Measurements from ENCODE around the gene COL23A1. TPM values are rescaled to one million over a fixed set of nuclear protein-coding genes. Genes with fewer than 3 reads are reported as not detected.

COL23A1 gene
- total and polyA plus RNA-seq, 2 experiments from 2014 or later, result 4.8 to 8.2 TPM

DNA sequence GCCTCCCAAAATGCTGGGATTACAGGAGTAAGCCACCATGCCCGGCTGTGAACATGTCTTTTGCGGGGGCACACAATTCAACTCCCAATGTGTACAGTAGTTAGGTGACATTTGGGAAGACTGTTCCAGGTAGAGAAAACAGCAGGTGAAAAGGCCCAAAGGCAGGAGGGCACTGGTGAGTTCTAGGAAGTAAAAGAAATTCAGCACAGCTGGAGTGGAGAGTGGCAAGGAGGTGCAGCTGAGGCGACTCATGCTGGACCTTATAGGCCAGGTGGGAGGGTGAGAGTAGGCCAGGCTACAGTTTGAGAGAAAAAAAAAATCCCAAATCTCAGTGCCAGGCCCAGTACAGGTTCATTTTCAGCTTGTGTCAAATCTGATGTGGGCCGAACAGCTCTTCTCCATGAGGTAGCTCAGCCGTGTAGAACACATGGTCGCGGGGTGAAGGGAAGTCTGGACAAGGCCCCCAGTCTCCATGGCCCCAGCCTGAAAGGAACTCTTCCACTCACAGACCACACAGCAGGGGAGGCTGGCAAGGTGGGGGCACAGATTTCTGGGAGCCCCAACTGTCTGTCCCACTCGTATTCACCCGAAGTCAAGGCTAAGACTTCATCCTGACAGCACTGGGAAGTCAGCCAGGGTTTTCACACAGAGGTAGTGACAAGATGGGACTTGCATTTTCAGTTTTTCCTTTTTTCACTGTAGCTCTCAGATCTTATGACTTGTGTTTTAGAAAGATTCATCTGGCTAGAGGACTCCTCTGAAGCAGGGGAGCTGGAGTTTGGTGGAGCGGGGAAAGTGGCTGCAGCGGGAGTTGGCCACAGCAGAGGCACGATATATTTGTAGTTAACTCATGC is 390.4 kb downstream of the COL23A1 start:
- no peaks in the 10 kb centered on the region; the same call in 1 of the 2 replicates for H4K20me1 ChIP-seq (replicated peaks; ENCODE audit: insufficient read depth)
- no peak for DNase-seq (ENCODE audit: low spot score)
- peaks cover 5% of the 10 kb centered on the region; the same call in 2 of the 3 replicates for H3K9me3 Mint-ChIP-seq
- no peak for TF ChIP-seq JUNB (IDR thresholded peaks at IDR 0.05; ENCODE audit: unreplicated experiment)
- TF ChIP-seq CTCF (conservative IDR thresholded peaks at IDR 0.05; ENCODE audit: low read depth in 2 of 2), result no peak
- TF ChIP-seq EZH2 (IDR thresholded peaks at IDR 0.05; ENCODE audit: low read depth, unreplicated experiment), result no peak
- no peak for TF ChIP-seq STAT1 (IDR thresholded peaks at IDR 0.05; ENCODE audit: unreplicated experiment)
- TF ChIP-seq EZH2phosphoT487 (IDR thresholded peaks at IDR 0.05; ENCODE audit: unreplicated experiment), result no peak
- TF ChIP-seq, protein P1, sequence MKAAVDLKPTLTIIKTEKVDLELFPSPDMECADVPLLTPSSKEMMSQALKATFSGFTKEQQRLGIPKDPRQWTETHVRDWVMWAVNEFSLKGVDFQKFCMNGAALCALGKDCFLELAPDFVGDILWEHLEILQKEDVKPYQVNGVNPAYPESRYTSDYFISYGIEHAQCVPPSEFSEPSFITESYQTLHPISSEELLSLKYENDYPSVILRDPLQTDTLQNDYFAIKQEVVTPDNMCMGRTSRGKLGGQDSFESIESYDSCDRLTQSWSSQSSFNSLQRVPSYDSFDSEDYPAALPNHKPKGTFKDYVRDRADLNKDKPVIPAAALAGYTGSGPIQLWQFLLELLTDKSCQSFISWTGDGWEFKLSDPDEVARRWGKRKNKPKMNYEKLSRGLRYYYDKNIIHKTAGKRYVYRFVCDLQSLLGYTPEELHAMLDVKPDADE (IDR thresholded peaks at IDR 0.05), result no peak
- no peak for TF ChIP-seq REST (IDR thresholded peaks at IDR 0.05; ENCODE audit: unreplicated experiment)
- no peak for TF ChIP-seq ZNF462 (CRISPR knock-in tag; IDR thresholded peaks at IDR 0.05)
- no peak for TF ChIP-seq ZNF331 (CRISPR knock-in tag; IDR thresholded peaks at IDR 0.05; ENCODE audit: low read depth)
- TF ChIP-seq NANOG (IDR thresholded peaks at IDR 0.05; ENCODE audit: borderline replicate concordance), result no peak
- no peak overlapping the region for H3K27ac Mint-ChIP-seq
- H2AFZ ChIP-seq, result no peak overlapping the region
- H3K36me3 ChIP-seq (ENCODE audit: insufficient read depth), result no peaks in the 10 kb centered on the region
- no peaks in the 10 kb centered on the region for H3K9me2 ChIP-seq (ENCODE audit: insufficient read depth)
- 0 out of 2 replicates have a peak, but pooled peaks cover 3% of the 10 kb centered on the region for H3K4me1 ChIP-seq (ENCODE audit: insufficient read depth)
- H3K4me2 ChIP-seq, result no peak overlapping the region
- H3K36me3 Mint-ChIP-seq (ENCODE audit: low read depth), result peaks cover 6% of the 10 kb centered on the region
- 0 out of 2 replicates have a peak, but pooled peaks cover 3% of the 10 kb centered on the region for H3F3A ChIP-seq (replicated peaks; ENCODE audit: low read depth)
- H3K27me3 Mint-ChIP-seq (ENCODE audit: insufficient read depth, low read depth, poor library complexity), result peaks cover 16% of the 10 kb centered on the region
- no peaks in the 10 kb centered on the region for H3K27me3 ChIP-seq (ENCODE audit: insufficient read depth)
- H3K4me3 Mint-ChIP-seq, result no peak overlapping the region; the same call in 2 of the 3 replicates
- peaks cover 18% of the 10 kb centered on the region for H3K4me1 Mint-ChIP-seq
- no peak overlapping the region for H3K27ac ChIP-seq (ENCODE audit: low read depth)
- peaks cover 12% of the 10 kb centered on the region for H3K79me2 ChIP-seq (replicated peaks; ENCODE audit: insufficient read depth)
- no peak for ATAC-seq
- no peak overlapping the region for H3K4me3 ChIP-seq

Measured in GM23338 (cell line).